PC-9 (cell line): ENCODE data around the gene ABAT. TPM values are rescaled to one million over a fixed set of nuclear protein-coding genes. Genes with fewer than 3 reads are reported as not detected.

ENCODE experiments used
- BruUV-seq: library from RNA; stranded (reverse); fragments of 400-500 nt; replicated peaks from 2 replicates; lab custom pipeline; 2021; lab: Mats Ljungman, UMichigan
- CTCF ChIA-PET: fragments of 300-600 bp; sonication (Branson Sonifier 250); formaldehyde crosslinking; loops from one replicate; lab custom pipeline; 2022; ENCODE audit warnings: antibody characterized with exemption; lab: Charles Lee
- POLR2A ChIA-PET: fragments of 300-600 bp; sonication (Branson Sonifier 250); formaldehyde crosslinking; loops from one replicate; lab custom pipeline; 2022; ENCODE audit warnings: antibody characterized with exemption; ENCODE audit not compliant: unreplicated experiment; lab: Charles Lee
- DNase-seq, 2 experiments: peaks; one replicate each; pipeline versions ENCODE4 v3.0.0 to v3.0.0-alpha.2; 2015 to 2022; ENCODE audit warnings: mixed read lengths in 1 of 2
- H2AFZ ChIP-seq: fragments of 200-600 bp; sonication (generic); 2 replicates; pipeline ENCODE4 v1.8.1; 2017; ENCODE audit warnings: antibody characterized with exemption
- H3F3A ChIP-seq: fragments of 200-600 bp; sonication (generic); 2 replicates; pipeline ENCODE4 v1.8.1; 2017; ENCODE audit warnings: antibody characterized with exemption, mild to moderate bottlenecking, low read depth; ENCODE audit not compliant: insufficient read depth
- H3K27ac ChIP-seq: fragments of 200-600 bp; sonication (generic); 2 replicates; pipeline ENCODE4 v1.6.1; 2016; ENCODE audit warnings: mixed run types
- H3K27me3 ChIP-seq: fragments of 200-600 bp; sonication (generic); 2 replicates; pipeline ENCODE4 v1.6.1; 2016; ENCODE audit warnings: low read depth, mixed run types; ENCODE audit not compliant: insufficient read depth
- H3K36me3 ChIP-seq: fragments of 200-600 bp; sonication (generic); 2 replicates; pipeline ENCODE4 v1.6.1; 2016; ENCODE audit warnings: low read depth, mixed run types
- H3K4me1 ChIP-seq: fragments of 200-600 bp; sonication (generic); replicated peaks from 2 replicates; pipeline ENCODE4 v1.6.1; 2016; ENCODE audit warnings: mixed run types; ENCODE audit not compliant: insufficient read depth
- H3K4me2 ChIP-seq: fragments of 200-600 bp; sonication (generic); 2 replicates; pipeline ENCODE4 v1.6.1; 2017; ENCODE audit warnings: mixed run types
- H3K4me3 ChIP-seq: fragments of 200-600 bp; sonication (generic); 2 replicates; pipeline ENCODE4 v1.6.1; 2016; ENCODE audit warnings: mixed run types
- H3K79me2 ChIP-seq: fragments of 200-600 bp; sonication (generic); 2 replicates; pipeline ENCODE4 v1.6.1; 2017; ENCODE audit warnings: low read depth, mixed run types
- H3K9me2 ChIP-seq: fragments of 200-600 bp; sonication (generic); 2 replicates; pipeline ENCODE4 v1.8.1; 2017; ENCODE audit warnings: mild to moderate bottlenecking; ENCODE audit not compliant: insufficient read depth
- H3K9me3 ChIP-seq: fragments of 200-600 bp; sonication (generic); 2 replicates; pipeline ENCODE4 v1.8.1; 2016; ENCODE audit warnings: low read depth; ENCODE audit not compliant: insufficient read depth
- H4K20me1 ChIP-seq: fragments of 200-600 bp; sonication (generic); 2 replicates; pipeline ENCODE4 v1.8.1; 2017; ENCODE audit not compliant: insufficient read depth
- EZH2 ChIP-seq: fragments of 200-600 bp; sonication (generic); IDR thresholded peaks from 2 replicates; pipeline ENCODE4 v1.8.0; 2017; ENCODE audit warnings: antibody characterized with exemption, low read depth
- intact Hi-C: fragments of 100-400 bp; cut with micrococcal nuclease; formaldehyde crosslinking; loops from one replicate; pipeline ENCODE4 v1.10.0; 2022; ENCODE audit not compliant: unreplicated experiment
- total RNA-seq: library from RNA; stranded (reverse); gene quantifications from 2 replicates; pipeline ENCODE4 v1.2.3, GENCODE V29; 2021
- TF ChIP-seq, protein P1 (sequence below): fragments of 200-600 bp; sonication (generic); conservative IDR thresholded peaks from 2 replicates; pipeline ENCODE4 v1.6.1; 2017; ENCODE audit warnings: mixed run types, antibody characterized with exemption, mild to moderate bottlenecking, moderate library complexity

The ABAT gene
- total RNA-seq, 1 experiment from 2014 or later: 12.9 TPM

DNA sequence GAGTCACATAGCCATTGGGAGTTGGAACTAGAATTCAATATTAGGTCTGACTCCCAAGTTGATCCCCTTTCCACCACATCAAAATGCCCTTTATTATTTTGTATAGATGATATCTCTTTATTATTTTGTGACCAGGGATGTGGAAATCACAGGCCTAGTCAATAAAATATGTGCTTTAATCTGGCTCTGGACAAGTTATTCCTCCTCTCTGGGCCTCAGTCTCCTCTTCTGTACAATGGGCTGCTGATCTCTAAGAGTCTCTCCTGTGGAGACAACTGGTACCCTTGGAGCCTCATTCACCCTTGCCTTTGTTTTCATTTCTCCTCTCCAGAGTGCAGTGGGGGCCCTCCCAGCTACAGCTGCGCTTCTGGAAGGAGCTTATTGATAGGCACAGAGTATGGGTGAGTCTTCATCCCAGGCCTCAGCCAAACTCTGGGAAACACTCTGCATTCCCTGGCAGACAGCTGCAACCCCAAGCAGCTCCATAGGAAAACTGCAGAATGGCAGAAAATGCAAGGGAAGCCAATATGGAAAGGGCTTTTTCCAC lies 4.3 kb upstream of the ABAT start:
- TF ChIP-seq EZH2: no peak
- TF ChIP-seq, protein P1, sequence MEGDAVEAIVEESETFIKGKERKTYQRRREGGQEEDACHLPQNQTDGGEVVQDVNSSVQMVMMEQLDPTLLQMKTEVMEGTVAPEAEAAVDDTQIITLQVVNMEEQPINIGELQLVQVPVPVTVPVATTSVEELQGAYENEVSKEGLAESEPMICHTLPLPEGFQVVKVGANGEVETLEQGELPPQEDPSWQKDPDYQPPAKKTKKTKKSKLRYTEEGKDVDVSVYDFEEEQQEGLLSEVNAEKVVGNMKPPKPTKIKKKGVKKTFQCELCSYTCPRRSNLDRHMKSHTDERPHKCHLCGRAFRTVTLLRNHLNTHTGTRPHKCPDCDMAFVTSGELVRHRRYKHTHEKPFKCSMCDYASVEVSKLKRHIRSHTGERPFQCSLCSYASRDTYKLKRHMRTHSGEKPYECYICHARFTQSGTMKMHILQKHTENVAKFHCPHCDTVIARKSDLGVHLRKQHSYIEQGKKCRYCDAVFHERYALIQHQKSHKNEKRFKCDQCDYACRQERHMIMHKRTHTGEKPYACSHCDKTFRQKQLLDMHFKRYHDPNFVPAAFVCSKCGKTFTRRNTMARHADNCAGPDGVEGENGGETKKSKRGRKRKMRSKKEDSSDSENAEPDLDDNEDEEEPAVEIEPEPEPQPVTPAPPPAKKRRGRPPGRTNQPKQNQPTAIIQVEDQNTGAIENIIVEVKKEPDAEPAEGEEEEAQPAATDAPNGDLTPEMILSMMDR: no peak
- H3K27me3 ChIP-seq: no peaks in the 10 kb centered on the region
- no TSS peak for BruUV-seq
- H3K9me2 ChIP-seq: no peaks in the 10 kb centered on the region
- DNase-seq: no peak
- H3K4me1 ChIP-seq: peaks cover 4% of the 10 kb centered on the region
- intact Hi-C loops: no loop called here
- H3K36me3 ChIP-seq: no peaks in the 10 kb centered on the region
- no peak overlapping the region for H3K27ac ChIP-seq
- H4K20me1 ChIP-seq: no peaks in the 10 kb centered on the region
- H3K4me3 ChIP-seq: no peak overlapping the region
- H2AFZ ChIP-seq: no peak overlapping the region
- no peaks in the 10 kb centered on the region for H3F3A ChIP-seq
- H3K79me2 ChIP-seq: no peaks in the 10 kb centered on the region
- H3K9me3 ChIP-seq: no peaks in the 10 kb centered on the region
- POLR2A ChIA-PET: no interaction called here
- H3K4me2 ChIP-seq: no peak overlapping the region
- CTCF ChIA-PET: interaction anchor here (0.6 kb wide), 1 partner anchor 387 kb away, joined by 8 read pairs; no protein-coding TSS in a partner anchor

DNA sequence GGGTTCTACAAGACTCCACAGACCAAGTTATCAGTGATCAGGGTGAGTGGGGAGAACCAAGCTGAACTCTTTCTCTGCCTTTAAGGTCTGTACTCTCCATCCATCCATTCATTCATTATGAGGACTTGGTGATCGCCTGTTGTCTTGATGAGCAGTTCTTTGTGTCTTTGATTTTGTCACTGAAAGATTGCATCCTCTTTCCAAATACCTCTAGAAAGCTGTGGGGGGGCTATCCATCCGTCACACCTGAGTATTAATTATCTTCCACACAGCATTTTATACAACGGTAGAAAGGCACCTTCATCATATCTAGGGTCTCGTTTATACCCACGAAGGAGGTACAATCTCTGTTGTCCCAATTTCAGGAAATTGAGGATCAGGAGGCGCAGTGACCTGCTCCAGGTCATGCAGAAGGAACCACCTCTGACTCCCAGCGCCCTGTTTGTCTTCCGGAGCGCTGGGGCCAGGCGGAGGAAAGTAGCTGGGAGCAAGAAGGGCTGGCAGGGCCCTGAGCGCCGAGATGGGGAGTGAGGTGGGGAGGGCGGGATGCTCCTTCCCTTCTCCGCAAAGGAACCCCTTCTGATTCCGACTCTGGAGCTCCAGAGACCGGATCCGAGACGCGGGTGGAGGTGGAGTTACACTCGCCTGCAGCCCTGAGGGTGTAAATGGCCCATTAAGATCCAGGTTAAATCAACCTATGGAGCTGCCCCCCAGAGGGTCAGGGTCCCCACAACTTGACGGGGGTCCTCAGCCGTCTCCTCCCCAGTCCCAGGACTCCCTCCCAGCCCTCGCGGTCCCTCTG lies 605 bp upstream of the ABAT start:
- no peaks in the 10 kb centered on the region for H3K9me3 ChIP-seq
- H3K4me3 ChIP-seq: peak overlapping the region; percentile 68; the same call in 1 of the 2 replicates
- H3K27me3 ChIP-seq: no peaks in the 10 kb centered on the region
- H3K79me2 ChIP-seq: no peaks in the 10 kb centered on the region
- ChIA-PET POLR2A (no interaction called here), CTCF (interaction anchor here (0.8 to 1.1 kb wide), 2 partner anchors 118 to 335 kb away, joined by 4 read pairs; no protein-coding TSS in a partner anchor)
- intact Hi-C loops: no loop called here
- H3K36me3 ChIP-seq: no peaks in the 10 kb centered on the region
- BruUV-seq: no TSS peak
- H3K4me2 ChIP-seq: peak overlapping the region; percentile 86
- no peak overlapping the region for H3K27ac ChIP-seq
- DNase-seq: no peak
- TF ChIP-seq EZH2: no peak
- TF ChIP-seq, protein P1: no peak
- peaks cover 40% of the 10 kb centered on the region for H3K4me1 ChIP-seq
- H2AFZ ChIP-seq: peak overlapping the region; percentile 71
- no peaks in the 10 kb centered on the region for H3K9me2 ChIP-seq
- peaks cover 20% of the 10 kb centered on the region for H3F3A ChIP-seq
- H4K20me1 ChIP-seq: no peaks in the 10 kb centered on the region

DNA sequence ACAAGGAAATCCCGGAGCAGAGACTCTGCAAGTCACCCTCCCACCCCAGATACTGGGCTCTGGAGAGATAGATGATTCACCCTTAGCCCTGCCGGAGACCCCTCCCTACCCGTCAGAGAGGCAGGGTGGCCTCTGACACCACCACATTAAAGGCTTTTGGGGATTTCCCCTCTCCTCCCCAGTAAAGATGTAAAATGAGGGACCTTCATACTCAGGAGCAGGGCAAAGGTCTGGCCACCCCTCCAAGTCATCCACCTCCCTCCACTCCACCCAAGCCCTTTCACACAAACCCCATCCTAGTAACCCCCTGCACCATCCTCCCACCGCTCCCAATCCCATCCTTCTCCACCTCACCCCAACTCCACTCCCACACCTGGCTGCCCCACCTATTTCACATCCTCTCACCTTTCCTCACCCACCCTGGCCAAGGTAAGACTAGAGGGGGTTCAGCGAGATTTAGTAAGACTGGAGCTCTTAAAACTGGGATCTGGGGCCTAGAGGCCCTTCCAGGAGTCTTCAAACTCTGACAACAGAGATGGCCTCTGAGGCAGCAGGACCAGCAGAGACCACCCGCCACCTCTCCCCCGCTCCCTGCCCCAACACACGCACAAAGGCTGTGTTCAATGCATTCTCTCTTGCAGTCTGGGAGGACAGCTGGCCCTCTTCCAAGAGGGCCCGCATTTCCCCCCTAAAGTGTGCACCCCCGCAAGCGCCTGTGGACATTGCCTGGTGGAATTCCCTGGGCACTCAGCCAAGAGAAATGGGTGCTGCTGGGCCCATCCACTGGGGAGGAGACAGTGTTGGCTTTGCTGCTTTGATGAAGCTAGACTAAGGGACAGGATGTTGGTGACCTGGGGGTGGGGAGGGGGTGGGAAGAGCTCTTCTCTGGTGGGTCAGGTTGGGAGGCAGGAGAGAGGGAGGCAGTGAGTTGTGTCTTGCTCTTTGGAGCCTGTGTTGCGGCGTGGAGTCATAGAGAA lies 1.1 kb downstream of the ABAT start:
- no peaks in the 10 kb centered on the region for H3K79me2 ChIP-seq
- peaks cover 34% of the 10 kb centered on the region for H3F3A ChIP-seq
- no peaks in the 10 kb centered on the region for H3K9me3 ChIP-seq
- H3K36me3 ChIP-seq: no peaks in the 10 kb centered on the region
- peak overlapping the region; percentile 68; the same call in 1 of the 2 replicates for H3K4me3 ChIP-seq
- H4K20me1 ChIP-seq: no peaks in the 10 kb centered on the region
- no TSS peak for BruUV-seq
- H2AFZ ChIP-seq: no peak overlapping the region
- ChIA-PET POLR2A (no interaction called here), CTCF (interaction anchor here (0.5 kb wide), 1 partner anchor 357 kb away, joined by 5 read pairs; no protein-coding TSS in a partner anchor)
- H3K4me2 ChIP-seq: peak overlapping the region; percentile 86
- H3K4me1 ChIP-seq: peaks cover 56% of the 10 kb centered on the region
- intact Hi-C loops: loop anchor here (5.0 kb wide), 1 partner anchor 207 kb away; the partner anchor contains the start of gene LITAFD
- DNase-seq: no peak
- H3K9me2 ChIP-seq: no peaks in the 10 kb centered on the region
- TF ChIP-seq, protein P1: no peak
- no peak for TF ChIP-seq EZH2
- no peaks in the 10 kb centered on the region for H3K27me3 ChIP-seq
- no peak overlapping the region for H3K27ac ChIP-seq
